Measurements from ENCODE around the gene ZNF607. TPM values are rescaled to one million over a fixed set of nuclear protein-coding genes. Genes with fewer than 3 reads are reported as not detected.

Gene ZNF607
- total and polyA plus RNA-seq, 2 experiments from 2014 or later, result 3.2 to 11.4 TPM

- TF ChIP-seq REST (IDR thresholded peaks at IDR 0.05; ENCODE audit: unreplicated experiment), result no peak
- TF ChIP-seq EZH2 (IDR thresholded peaks at IDR 0.05; ENCODE audit: low read depth, unreplicated experiment), result no peak
- no peak for TF ChIP-seq EZH2phosphoT487 (IDR thresholded peaks at IDR 0.05; ENCODE audit: unreplicated experiment)
- TF ChIP-seq NANOG (IDR thresholded peaks at IDR 0.05; ENCODE audit: borderline replicate concordance), result no peak
- TF ChIP-seq STAT1 (IDR thresholded peaks at IDR 0.05; ENCODE audit: unreplicated experiment), result no peak
- TF ChIP-seq CREB1 (CRISPR knock-in tag; IDR thresholded peaks at IDR 0.05; ENCODE audit: low read depth), result no peak
- TF ChIP-seq ETS1 (IDR thresholded peaks at IDR 0.05), result no peak
- no peak for TF ChIP-seq ZNF331 (CRISPR knock-in tag; IDR thresholded peaks at IDR 0.05; ENCODE audit: low read depth)
- TF ChIP-seq POLR2AphosphoS5 (IDR thresholded peaks at IDR 0.05; ENCODE audit: low read depth), result no peak; the same call in 1 of the 2 replicates
These were observed 64.3 kb downstream of the ZNF607 start, which contains the start of gene ZFP30 (continued) for GRCh38 chr19:37655301-37655688.

DNA sequence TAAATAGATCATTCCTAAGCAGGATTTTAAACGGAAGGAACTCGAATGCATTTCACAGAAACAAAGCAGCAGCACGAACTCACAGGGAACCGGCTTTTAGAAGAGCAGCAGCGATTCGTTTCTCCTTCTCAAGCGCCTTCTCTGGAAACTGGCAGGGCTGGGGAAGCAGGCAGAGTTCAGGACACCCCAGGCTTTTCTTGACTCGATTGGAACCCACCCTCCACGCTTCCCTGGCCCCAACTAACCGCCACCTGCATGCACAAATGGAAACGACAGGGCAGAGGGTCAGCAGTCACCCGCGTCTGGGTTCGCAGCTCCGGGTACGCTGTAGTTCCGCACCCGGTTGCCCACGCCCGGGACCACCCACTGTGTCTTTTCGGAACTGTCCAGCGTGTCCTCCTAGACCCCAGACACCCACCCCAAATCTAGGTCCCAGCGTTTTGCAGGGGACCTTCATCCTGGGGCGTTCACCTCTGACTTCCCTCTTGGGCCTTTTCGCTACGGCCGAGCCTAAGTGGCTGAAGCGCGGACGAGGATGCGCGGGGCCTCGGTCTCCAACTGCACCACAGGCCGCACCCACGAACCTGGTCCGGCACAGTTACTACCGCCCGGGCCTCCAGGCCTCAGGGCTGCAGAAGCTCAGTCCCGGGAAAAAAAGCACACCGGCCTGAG, 64.8 kb downstream of the ZNF607 start:
- H3K4me1 Mint-ChIP-seq, result peaks cover 17% of the 10 kb centered on the region
- peak; percentile 46 for ATAC-seq

More for the DNA sequence above, 64.8 kb downstream of the ZNF607 start:
- no peaks in the 10 kb centered on the region for H3K9me2 ChIP-seq (ENCODE audit: insufficient read depth)
- peaks cover 40% of the 10 kb centered on the region for H3K27me3 ChIP-seq (ENCODE audit: insufficient read depth)
- H3K4me3 ChIP-seq, result peak overlapping the region; percentile 88
- Mint-ChIP-seq H3K27me3 (ENCODE audit: insufficient read depth, low read depth, poor library complexity) (peaks cover 18% of the 10 kb centered on the region), H3K9me3 (peaks cover 7% of the 10 kb centered on the region; the same call in 2 of the 3 replicates), H3K4me3 (peak overlapping the region; percentile 85), H3K36me3 (ENCODE audit: low read depth) (no peaks in the 10 kb centered on the region; the same call in 1 of the 3 replicates), H3K27ac (no peak overlapping the region)
- no peaks in the 10 kb centered on the region for H3K36me3 ChIP-seq (ENCODE audit: insufficient read depth)
- peaks cover 5% of the 10 kb centered on the region for H4K20me1 ChIP-seq (replicated peaks; ENCODE audit: insufficient read depth)
- peak overlapping the region; percentile 95 for H3K4me2 ChIP-seq
- H2AFZ ChIP-seq, result peak overlapping the region; percentile 97
- H3K27ac ChIP-seq (ENCODE audit: low read depth), result no peak overlapping the region
- peaks cover 10% of the 10 kb centered on the region for H3K4me1 ChIP-seq (ENCODE audit: insufficient read depth)
- DNase-seq (ENCODE audit: low spot score), result peak; percentile 58
- TF ChIP-seq POLR2AphosphoS5 (IDR thresholded peaks at IDR 0.05; ENCODE audit: low read depth) (0 out of 2 replicates have a peak, but pooled peaks have one; percentile 1), REST (IDR thresholded peaks at IDR 0.05; ENCODE audit: unreplicated experiment) (peak; percentile 41), EZH2 (IDR thresholded peaks at IDR 0.05; ENCODE audit: low read depth, unreplicated experiment) (no peak)
- peaks cover 6% of the 10 kb centered on the region; the same call in 1 of the 2 replicates for H3F3A ChIP-seq (replicated peaks; ENCODE audit: low read depth)
- H3K79me2 ChIP-seq (replicated peaks; ENCODE audit: insufficient read depth), result peaks cover 24% of the 10 kb centered on the region

Measured in GM23338 (cell line).